ENCODE measurements around the gene FKBP4.

- no peak for TF ChIP-seq BHLHE40 (IDR thresholded peaks at IDR 0.05; ENCODE audit: borderline replicate concordance)
- TF ChIP-seq HDGF (IDR thresholded peaks at IDR 0.05; ENCODE audit: borderline replicate concordance): no peak
These were observed 22.4 kb upstream of the FKBP4 start for GRCh38 chr12:2772370-2772769.

Measured in HEK293T (cell line).